ENCODE data around the gene FOXQ1. TPM values are rescaled to one million over a fixed set of nuclear protein-coding genes. Genes with fewer than 3 reads are reported as not detected.

The FOXQ1 gene
- total RNA-seq, 1 donor from 2014 or later, result 0.21 TPM

DNA sequence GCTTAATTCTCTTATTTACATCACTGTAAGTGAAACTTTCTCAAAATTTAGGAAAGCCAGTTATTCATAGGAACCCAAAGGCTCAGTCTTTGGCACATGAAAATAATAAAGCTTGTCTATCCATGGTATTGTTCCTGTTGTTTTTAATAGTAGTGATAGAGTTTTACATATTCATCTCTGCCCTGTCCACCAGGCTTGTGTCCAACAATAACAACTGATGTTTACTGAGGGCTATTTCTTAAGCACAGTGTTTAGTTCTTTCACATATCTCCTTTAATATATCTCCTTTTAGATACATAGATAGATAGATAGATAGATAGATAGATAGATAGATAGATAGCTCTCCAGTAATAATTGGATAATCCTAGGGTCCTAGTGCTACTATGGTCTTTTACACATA is 34.2 kb downstream of the FOXQ1 start:
- TF ChIP-seq, protein P1, sequence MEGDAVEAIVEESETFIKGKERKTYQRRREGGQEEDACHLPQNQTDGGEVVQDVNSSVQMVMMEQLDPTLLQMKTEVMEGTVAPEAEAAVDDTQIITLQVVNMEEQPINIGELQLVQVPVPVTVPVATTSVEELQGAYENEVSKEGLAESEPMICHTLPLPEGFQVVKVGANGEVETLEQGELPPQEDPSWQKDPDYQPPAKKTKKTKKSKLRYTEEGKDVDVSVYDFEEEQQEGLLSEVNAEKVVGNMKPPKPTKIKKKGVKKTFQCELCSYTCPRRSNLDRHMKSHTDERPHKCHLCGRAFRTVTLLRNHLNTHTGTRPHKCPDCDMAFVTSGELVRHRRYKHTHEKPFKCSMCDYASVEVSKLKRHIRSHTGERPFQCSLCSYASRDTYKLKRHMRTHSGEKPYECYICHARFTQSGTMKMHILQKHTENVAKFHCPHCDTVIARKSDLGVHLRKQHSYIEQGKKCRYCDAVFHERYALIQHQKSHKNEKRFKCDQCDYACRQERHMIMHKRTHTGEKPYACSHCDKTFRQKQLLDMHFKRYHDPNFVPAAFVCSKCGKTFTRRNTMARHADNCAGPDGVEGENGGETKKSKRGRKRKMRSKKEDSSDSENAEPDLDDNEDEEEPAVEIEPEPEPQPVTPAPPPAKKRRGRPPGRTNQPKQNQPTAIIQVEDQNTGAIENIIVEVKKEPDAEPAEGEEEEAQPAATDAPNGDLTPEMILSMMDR (IDR thresholded peaks at IDR 0.05), result no peak
- no peak overlapping the region for H3K27ac ChIP-seq

DNA sequence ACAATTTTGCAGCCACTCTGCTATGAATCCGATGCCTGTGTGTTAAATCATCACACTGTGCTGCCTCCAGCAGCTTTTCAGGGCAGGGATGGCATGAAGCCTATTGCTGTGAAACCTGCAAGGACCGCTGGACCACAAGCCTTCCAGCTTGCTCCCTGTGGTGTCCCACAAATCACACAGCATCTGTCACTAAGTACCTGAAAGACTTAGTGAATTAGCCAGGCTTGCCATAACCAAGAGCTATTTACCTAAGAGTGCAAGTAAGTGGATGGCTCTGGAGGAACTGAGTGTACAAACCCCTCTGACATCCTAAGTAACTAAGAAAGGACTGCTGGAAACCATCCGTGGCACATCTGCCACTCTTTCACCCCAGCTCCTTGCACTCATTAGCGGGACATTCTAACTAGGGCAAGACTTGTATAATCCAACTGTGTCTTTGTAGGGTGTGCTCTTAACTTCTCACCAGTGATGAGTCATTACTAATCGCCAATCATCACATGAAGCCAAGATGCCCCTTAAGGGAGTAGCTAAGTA is 34.7 kb downstream of the FOXQ1 start:
- Histone ChIP-seq H3K4me1 (no peaks in the 10 kb centered on the region), H3K36me3 (no peaks in the 10 kb centered on the region), H3K9me3 (peaks cover 0 to 4% of the 10 kb centered on the region in 2 donors), H3K27me3 (no peaks in the 10 kb centered on the region), H3K4me3 (no peak overlapping the region), H3K27ac (no peak overlapping the region)
- TF ChIP-seq, protein P1 (IDR thresholded peaks at IDR 0.05), result no peak
- intact Hi-C loops (cut with DNase I), result no loop called here
- DNase-seq (ENCODE audit: low spot score in 2 of 2), result no peak

More for the DNA sequence above, 34.2 kb downstream of the FOXQ1 start:
- Histone ChIP-seq H3K27me3 (no peaks in the 10 kb centered on the region), H3K9me3 (peaks cover 0 to 4% of the 10 kb centered on the region in 2 donors), H3K36me3 (no peaks in the 10 kb centered on the region), H3K4me3 (no peak overlapping the region), H3K4me1 (no peaks in the 10 kb centered on the region)
- intact Hi-C loops (cut with DNase I), result no loop called here
- DNase-seq (ENCODE audit: low spot score in 2 of 2), result no peak

DNA sequence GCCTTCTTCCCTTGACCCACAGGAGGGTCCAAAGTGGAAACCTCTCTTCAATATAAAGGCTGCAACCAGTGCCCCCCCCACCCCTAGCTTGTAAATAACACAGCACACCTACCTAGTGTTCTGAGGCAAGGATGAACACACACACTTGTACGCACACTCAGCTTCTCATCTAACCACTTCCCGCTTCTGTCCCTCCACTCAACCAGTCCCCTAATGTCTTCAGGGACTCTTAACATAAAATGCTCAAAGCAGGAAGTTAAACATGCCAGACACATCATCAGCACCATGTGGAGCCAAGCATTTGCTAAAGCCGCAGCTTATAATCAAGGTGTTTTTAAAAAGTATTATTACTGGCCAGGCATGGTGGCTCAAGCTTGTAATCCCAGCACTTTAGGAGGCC is 35.3 kb downstream of the FOXQ1 start:
- Histone ChIP-seq H3K4me3 (no peak overlapping the region), H3K36me3 (no peaks in the 10 kb centered on the region), H3K27ac (no peak overlapping the region), H3K9me3 (peaks cover 0 to 4% of the 10 kb centered on the region in 2 donors), H3K4me1 (no peaks in the 10 kb centered on the region), H3K27me3 (no peaks in the 10 kb centered on the region)
- intact Hi-C loops (cut with DNase I), result no loop called here
- TF ChIP-seq, protein P1 (IDR thresholded peaks at IDR 0.05), result no peak
- no peak for DNase-seq (ENCODE audit: low spot score in 2 of 2)

DNA sequence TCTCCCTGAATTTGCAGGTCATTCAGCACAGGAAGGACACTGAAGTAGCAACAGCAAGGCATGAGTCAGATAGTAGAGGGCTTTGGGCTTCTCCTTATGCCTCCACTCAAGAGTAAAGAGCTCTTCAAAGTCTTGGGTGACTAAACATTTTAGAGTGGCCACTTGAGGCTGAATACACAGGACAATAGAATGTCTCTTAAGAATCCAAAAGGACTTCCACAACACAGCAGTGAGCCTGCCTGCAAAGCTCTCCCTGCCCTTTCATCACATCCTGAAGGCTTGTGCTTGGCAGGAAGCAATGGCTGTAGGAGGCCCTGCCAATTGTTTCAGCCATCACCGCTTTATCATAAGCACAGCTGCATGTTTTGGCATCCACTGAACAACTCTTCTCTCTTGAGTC is 36.8 kb downstream of the FOXQ1 start:
- intact Hi-C loops (cut with DNase I), result no loop called here

DNA sequence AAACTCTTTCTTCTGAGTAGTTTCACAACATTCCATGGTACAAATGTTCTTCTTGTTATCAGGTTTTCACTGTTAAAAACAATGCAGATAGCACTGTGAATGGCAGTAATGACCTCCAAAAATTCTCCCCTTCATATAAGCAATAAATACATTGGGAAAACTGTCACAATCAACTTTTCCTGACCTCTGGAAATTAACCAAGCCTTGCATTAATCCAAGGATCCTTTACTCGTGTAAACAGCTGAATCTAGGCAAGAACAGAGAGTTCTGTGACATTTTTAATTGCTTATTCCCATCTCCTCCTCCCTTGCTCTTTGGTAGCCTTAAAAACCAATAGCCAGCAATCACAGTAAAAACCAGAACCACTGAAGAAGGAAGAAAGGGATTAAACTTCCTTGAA is 37.8 kb downstream of the FOXQ1 start:
- Histone ChIP-seq H3K4me3 (no peak overlapping the region), H3K9me3 (peaks cover 0 to 6% of the 10 kb centered on the region in 2 donors), H3K27me3 (no peaks in the 10 kb centered on the region), H3K27ac (no peak overlapping the region), H3K36me3 (no peaks in the 10 kb centered on the region), H3K4me1 (no peaks in the 10 kb centered on the region)
- no peak for DNase-seq (ENCODE audit: low spot score in 2 of 2)
- TF ChIP-seq, protein P1 (IDR thresholded peaks at IDR 0.05), result no peak
- intact Hi-C loops (cut with DNase I), result no loop called here

More for the DNA sequence above, 36.8 kb downstream of the FOXQ1 start:
- no peaks in the 10 kb centered on the region for H3K36me3 ChIP-seq
- no peaks in the 10 kb centered on the region for H3K4me1 ChIP-seq
- no peak for DNase-seq (ENCODE audit: low spot score in 2 of 2)
- H3K9me3 ChIP-seq, result peaks cover 0 to 10% of the 10 kb centered on the region in 2 donors
- H3K27me3 ChIP-seq, result no peaks in the 10 kb centered on the region
- TF ChIP-seq, protein P1 (IDR thresholded peaks at IDR 0.05), result no peak
- H3K4me3 ChIP-seq, result no peak overlapping the region
- no peak overlapping the region for H3K27ac ChIP-seq
